Activated CD4-positive, alpha-beta T cell treated with anti-CD3 and anti-CD28 coated beads, Interleukin-2, amount 50 U/mL, for 4 hours (primary cell): Measurements from ENCODE around the gene OCRL.
"Not testable (repeated sequence)": the region's sequence is repeated elsewhere in the genome, so short reads cannot be mapped to it uniquely, and the experiment has no call there.

Experiments
- DNase-seq, 2 experiments: peaks; one replicate each; pipeline ENCODE4 v3.0.0-alpha.2; 2020

OCRL gene

GRCh38 chrX:129540722-129541184, 694 bp downstream of the OCRL start:
- DNase-seq: no peak

- no peak for DNase-seq
Observed at GRCh38 chrX:129544780-129545179, 4.7 kb downstream of the OCRL start.

- no peak for DNase-seq
Observed at GRCh38 chrX:129545408-129545807, 5.3 kb downstream of the OCRL start.

DNA sequence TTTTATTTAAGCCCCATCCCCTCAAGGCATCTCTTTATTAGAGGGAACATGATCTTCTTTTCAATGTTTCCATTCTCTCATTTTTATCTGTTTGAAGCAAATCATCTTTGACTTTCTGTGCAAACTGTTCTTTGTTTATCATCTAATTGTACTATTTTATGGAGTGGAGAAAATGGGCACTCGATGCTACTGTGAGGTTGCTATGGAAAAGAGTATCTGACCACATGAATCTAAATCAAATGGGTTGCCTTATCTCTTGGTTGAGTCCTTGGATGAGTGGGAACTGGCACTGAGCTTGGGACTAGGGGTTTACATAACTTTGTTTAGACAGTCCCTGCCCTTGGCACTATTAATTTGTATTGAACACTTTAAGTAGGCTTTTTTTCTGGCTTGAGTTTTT, 9.1 kb downstream of the OCRL start:
- DNase-seq: no peak

- DNase-seq: no peak
Observed at GRCh38 chrX:129553619-129554288, 13.7 kb downstream of the OCRL start.

- DNase-seq: not testable (repeated sequence)
Observed at GRCh38 chrX:129554816-129555215, 14.8 kb downstream of the OCRL start.

DNA sequence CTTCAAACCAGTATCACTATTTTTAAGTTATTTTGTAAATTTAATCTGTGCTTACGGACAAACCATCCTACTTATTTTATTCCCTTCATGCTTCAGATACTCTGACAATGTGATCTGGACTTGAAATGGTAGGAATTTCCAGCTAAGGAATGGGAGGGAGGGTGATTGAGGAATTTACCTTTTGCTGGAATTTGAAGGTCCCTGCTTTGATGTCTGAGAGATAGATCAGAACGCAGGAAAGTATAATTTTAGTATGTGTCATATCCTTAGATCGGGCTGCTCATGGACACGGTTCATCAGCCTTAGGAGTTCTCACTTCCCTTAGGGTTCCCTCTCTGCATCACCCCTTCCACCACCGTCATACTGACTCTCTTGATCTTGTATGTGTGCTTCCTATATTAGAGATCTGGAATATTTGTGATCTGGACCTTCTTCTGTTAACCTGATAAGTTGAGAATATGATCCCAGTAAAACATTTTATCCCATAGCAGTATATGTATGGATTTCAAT, 16.8 kb downstream of the OCRL start:
- no peak for DNase-seq

DNA sequence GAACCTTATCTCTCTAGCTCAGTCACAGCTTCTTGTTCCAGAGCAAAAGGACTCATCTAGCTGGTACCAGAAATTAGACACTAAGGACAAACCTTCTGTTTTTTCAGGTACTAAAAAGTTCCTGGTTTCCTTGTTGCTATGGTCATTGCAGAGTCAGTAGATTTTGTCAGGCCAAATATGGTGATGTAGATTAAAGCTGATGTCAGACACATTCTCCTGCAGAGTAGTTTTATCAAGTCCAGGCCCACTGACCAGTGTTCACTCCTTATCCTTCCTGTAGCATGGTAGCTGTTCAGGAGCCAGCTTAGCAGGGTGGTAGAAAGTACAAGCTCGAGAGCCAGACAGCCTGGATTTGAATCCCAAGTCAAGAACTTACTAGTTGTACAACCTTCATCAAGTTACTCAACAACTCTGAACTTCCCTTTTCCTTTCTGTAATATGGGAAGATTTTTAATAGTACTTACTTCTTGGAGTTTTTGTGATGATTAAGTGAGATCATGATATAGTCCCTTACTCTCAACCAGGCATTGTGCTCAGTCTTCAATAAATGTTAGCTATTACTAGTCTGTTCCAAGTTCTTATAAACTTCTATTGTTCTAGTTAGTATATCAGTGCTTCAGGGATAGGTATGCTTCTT, 17.9 kb downstream of the OCRL start:
- no peak for DNase-seq

GRCh38 chrX:129559783-129560182, 19.7 kb downstream of the OCRL start:
- DNase-seq: no peak

- no peak for DNase-seq
Observed at GRCh38 chrX:129561453-129561852, 21.4 kb downstream of the OCRL start.

- not testable (repeated sequence) for DNase-seq
Observed at GRCh38 chrX:129564345-129564744, 24.3 kb downstream of the OCRL start.

GRCh38 chrX:129565046-129565650, 25.1 kb downstream of the OCRL start:
- no peak for DNase-seq

GRCh38 chrX:129566073-129566472, 26.0 kb downstream of the OCRL start:
- DNase-seq: no peak

DNA sequence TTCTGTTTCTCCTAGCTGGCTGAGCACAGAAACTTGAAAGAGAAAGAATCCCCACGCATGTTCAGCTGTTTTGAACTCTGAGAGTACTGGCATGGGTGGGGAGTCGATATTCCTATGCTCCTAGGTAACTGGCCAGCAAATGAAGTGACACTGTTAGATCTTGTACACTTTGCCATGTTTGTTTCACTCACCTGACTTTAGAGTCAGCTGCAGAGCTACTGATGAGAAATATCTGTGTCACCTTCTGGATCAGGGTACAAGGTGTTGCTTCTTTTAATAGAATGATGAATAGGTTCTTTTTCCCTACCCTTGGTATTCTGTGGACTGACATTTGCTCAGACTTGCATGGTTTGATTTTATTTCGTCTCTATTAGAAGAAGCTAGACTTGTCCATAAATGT, 28.3 kb downstream of the OCRL start:
- DNase-seq: no peak

GRCh38 chrX:129572422-129572821, 32.4 kb downstream of the OCRL start:
- no peak for DNase-seq

GRCh38 chrX:129573652-129574051, 33.6 kb downstream of the OCRL start:
- not testable (repeated sequence) for DNase-seq

GRCh38 chrX:129574214-129574613, 34.2 kb downstream of the OCRL start:
- DNase-seq: no peak

GRCh38 chrX:129576539-129576938, 36.5 kb downstream of the OCRL start:
- DNase-seq: no peak

DNA sequence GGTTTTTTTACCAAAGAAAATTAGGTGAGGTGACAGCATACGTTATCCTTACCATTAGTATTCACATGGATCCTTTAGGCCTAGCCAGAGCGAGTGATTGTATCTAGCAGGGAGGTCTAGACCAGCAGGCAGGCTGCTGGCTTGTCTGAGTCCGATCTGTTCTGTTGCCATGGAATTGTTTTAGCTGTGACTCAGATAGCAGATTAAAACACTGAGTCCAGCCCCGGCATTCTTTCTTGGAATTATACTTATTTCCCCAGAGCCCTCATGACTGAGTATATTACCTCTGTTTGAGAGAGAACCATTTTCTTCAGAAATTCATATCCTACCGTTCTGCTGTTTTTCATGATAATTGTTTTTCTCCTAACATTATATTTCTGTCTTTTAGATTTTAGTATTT, 37.4 kb downstream of the OCRL start:
- DNase-seq: no peak

GRCh38 chrX:129577877-129578276, 37.8 kb downstream of the OCRL start:
- no peak for DNase-seq

DNA sequence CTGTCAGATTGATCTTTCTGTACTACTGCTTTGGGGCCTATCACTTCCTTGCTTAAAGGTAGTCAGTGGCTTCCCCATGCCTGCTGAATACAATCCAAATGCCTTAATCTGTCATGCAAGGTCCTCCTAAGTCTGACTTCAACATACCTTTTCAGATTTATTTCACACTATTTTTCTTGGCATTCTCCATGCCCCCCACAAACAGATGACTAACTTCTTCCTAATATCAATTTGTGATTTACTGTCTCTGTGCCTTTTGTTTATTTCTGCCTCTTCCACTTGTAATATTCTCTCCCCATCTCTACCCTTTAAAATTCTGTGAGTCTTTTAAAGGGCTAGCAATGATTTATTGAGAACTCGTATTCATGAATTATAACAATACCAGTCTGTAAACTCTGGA, 41.8 kb downstream of the OCRL start:
- no peak for DNase-seq

- DNase-seq: no peak
Observed at GRCh38 chrX:129585167-129585566, 45.1 kb downstream of the OCRL start.

DNA sequence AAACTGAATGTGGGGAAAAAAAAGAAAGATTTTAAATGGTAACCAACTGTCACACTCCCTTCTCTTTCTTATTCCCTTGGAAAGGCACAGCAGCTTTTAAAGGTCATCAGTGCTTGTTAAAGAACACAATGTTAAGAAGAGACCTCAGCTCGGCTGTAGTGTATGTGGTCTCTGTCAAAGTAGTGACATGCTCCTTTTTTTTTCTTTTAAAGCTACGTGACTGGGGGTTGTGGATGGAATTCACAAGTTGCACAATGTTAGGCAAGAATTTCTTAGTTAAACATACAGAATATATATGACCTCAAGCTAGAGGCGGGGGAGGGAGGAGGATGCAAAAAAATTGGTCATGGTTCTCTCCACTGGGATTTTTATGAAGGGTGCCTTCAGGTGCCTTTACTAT, 45.6 kb downstream of the OCRL start:
- no peak for DNase-seq

GRCh38 chrX:129586446-129586845, 46.4 kb downstream of the OCRL start:
- DNase-seq: no peak
